Activated effector memory CD4-positive, alpha-beta T cell treated with anti-CD3 and anti-CD28 coated beads, Interleukin-2, amount 50 U/mL, for 16 hours (primary cell): Measurements from ENCODE around the gene ATP8A2.

Source experiments
- DNase-seq: peaks from one replicate; pipeline ENCODE4 v3.0.0-alpha.2; 2020

The ATP8A2 gene

GRCh38 chr13:26022538-26023292, 650.9 kb downstream of the ATP8A2 start:
- DNase-seq: no peak

GRCh38 chr13:26024558-26024957, 652.8 kb downstream of the ATP8A2 start:
- no peak for DNase-seq

GRCh38 chr13:26025196-26025595, 653.4 kb downstream of the ATP8A2 start:
- no peak for DNase-seq

GRCh38 chr13:26025771-26026170, 654.0 kb downstream of the ATP8A2 start:
- DNase-seq: no peak

- no peak for DNase-seq
These were observed 654.4 kb downstream of the ATP8A2 start for GRCh38 chr13:26026211-26026610.

GRCh38 chr13:26029581-26030136, 657.9 kb downstream of the ATP8A2 start:
- no peak for DNase-seq

- no peak for DNase-seq
These were observed 658.6 kb downstream of the ATP8A2 start for GRCh38 chr13:26030331-26030730.

- no peak for DNase-seq
These were observed 662.2 kb downstream of the ATP8A2 start for GRCh38 chr13:26034018-26034417.

- no peak for DNase-seq
These were observed 664.6 kb downstream of the ATP8A2 start for GRCh38 chr13:26036383-26036782.

GRCh38 chr13:26037302-26037701, 665.5 kb downstream of the ATP8A2 start:
- peak; percentile 66 for DNase-seq

GRCh38 chr13:26038931-26039475, 667.2 kb downstream of the ATP8A2 start:
- no peak for DNase-seq

- no peak for DNase-seq
These were observed 669.7 kb downstream of the ATP8A2 start for GRCh38 chr13:26041444-26041843.

- no peak for DNase-seq
These were observed 671.0 kb downstream of the ATP8A2 start for GRCh38 chr13:26042785-26043184.

GRCh38 chr13:26045142-26045541, 673.4 kb downstream of the ATP8A2 start:
- no peak for DNase-seq

- no peak for DNase-seq
These were observed 674.9 kb downstream of the ATP8A2 start for GRCh38 chr13:26046639-26047038.

- DNase-seq: no peak
These were observed 675.3 kb downstream of the ATP8A2 start for GRCh38 chr13:26047040-26047439.

- no peak for DNase-seq
These were observed 677.0 kb downstream of the ATP8A2 start for GRCh38 chr13:26048741-26049140.

- DNase-seq: no peak
These were observed 678.9 kb downstream of the ATP8A2 start for GRCh38 chr13:26050568-26051230.

- no peak for DNase-seq
These were observed 679.5 kb downstream of the ATP8A2 start for GRCh38 chr13:26051231-26051656.

GRCh38 chr13:26051657-26052311, 680.0 kb downstream of the ATP8A2 start, which contains the start of gene SHISA2:
TSS of gene SHISA2 (minus strand) at chr13:26052016. CDS start at chr13:26050975, 1,041 bp downstream.
- peak; percentile 71 for DNase-seq

GRCh38 chr13:26052337-26052736, 680.6 kb downstream of the ATP8A2 start:
- no peak for DNase-seq

GRCh38 chr13:26053418-26053980, 681.7 kb downstream of the ATP8A2 start:
- no peak for DNase-seq

- no peak for DNase-seq
These were observed 683.1 kb downstream of the ATP8A2 start for GRCh38 chr13:26054896-26055295.
